Activated naive CD4-positive, alpha-beta T cell treated with anti-CD3 and anti-CD28 coated beads, Interleukin-2, amount 50 U/mL, for 24 hours (primary cell): Measurements from ENCODE around the gene EAF1.
"Not testable (repeated sequence)": the region's sequence is repeated elsewhere in the genome, so short reads cannot be mapped to it uniquely, and the experiment has no call there.

Experiments used
- H3K27ac Mint-ChIP-seq: one replicate; pipeline ENCODE4 v1.8.0; 2021; ENCODE audit warnings: mild to moderate bottlenecking, mixed read lengths
- H3K27me3 Mint-ChIP-seq: one replicate; pipeline ENCODE4 v1.8.0; 2021; ENCODE audit warnings: mixed read lengths
- H3K36me3 Mint-ChIP-seq: one replicate; pipeline ENCODE4 v1.8.0; 2021; ENCODE audit warnings: mixed read lengths
- H3K4me1 Mint-ChIP-seq: one replicate; pipeline ENCODE4 v1.8.0; 2021; ENCODE audit warnings: mixed read lengths
- H3K4me3 Mint-ChIP-seq: one replicate; pipeline ENCODE4 v1.8.0; 2021; ENCODE audit warnings: mild to moderate bottlenecking, mixed read lengths
- H3K9me3 Mint-ChIP-seq: one replicate; pipeline ENCODE4 v1.8.0; 2021; ENCODE audit warnings: mixed read lengths

The EAF1 gene

GRCh38 chr3:15398731-15399133 lies 28.7 kb upstream of the EAF1 start:
- H3K9me3 Mint-ChIP-seq, H3K36me3 Mint-ChIP-seq, H3K27me3 Mint-ChIP-seq, H3K4me3 Mint-ChIP-seq, H3K27ac Mint-ChIP-seq: not testable (repeated sequence)
- peaks cover 14% of the 10 kb centered on the region for H3K4me1 Mint-ChIP-seq

- no peak overlapping the region for H3K27ac Mint-ChIP-seq
- H3K9me3 Mint-ChIP-seq: no peaks in the 10 kb centered on the region
- peaks cover 4% of the 10 kb centered on the region for H3K36me3 Mint-ChIP-seq
- no peak overlapping the region for H3K4me3 Mint-ChIP-seq
- H3K4me1 Mint-ChIP-seq: peaks cover 14% of the 10 kb centered on the region
- H3K27me3 Mint-ChIP-seq: no peaks in the 10 kb centered on the region
These were observed 27.4 kb upstream of the EAF1 start for GRCh38 chr3:15399970-15400369.

- Mint-ChIP-seq H3K9me3 (no peaks in the 10 kb centered on the region), H3K4me1 (peaks cover 20% of the 10 kb centered on the region), H3K4me3 (no peak overlapping the region), H3K27ac (no peak overlapping the region), H3K27me3 (no peaks in the 10 kb centered on the region), H3K36me3 (peaks cover 1% of the 10 kb centered on the region)
These were observed 25.5 kb upstream of the EAF1 start for GRCh38 chr3:15401936-15402335.

GRCh38 chr3:15403495-15403894 lies 23.9 kb upstream of the EAF1 start:
- Mint-ChIP-seq H3K4me3 (no peak overlapping the region), H3K27me3 (no peaks in the 10 kb centered on the region), H3K9me3 (no peaks in the 10 kb centered on the region), H3K4me1 (peaks cover 20% of the 10 kb centered on the region), H3K27ac (peak overlapping the region; percentile 74), H3K36me3 (peaks cover 1% of the 10 kb centered on the region)

GRCh38 chr3:15403965-15404364 lies 23.4 kb upstream of the EAF1 start:
- Mint-ChIP-seq H3K4me1 (peaks cover 20% of the 10 kb centered on the region), H3K27ac (peak overlapping the region; percentile 4), H3K4me3 (no peak overlapping the region), H3K36me3 (peaks cover 1% of the 10 kb centered on the region), H3K27me3 (no peaks in the 10 kb centered on the region), H3K9me3 (no peaks in the 10 kb centered on the region)

- Mint-ChIP-seq H3K4me3 (no peak overlapping the region), H3K27ac (no peak overlapping the region), H3K4me1 (peaks cover 13% of the 10 kb centered on the region), H3K27me3 (no peaks in the 10 kb centered on the region), H3K9me3 (no peaks in the 10 kb centered on the region), H3K36me3 (peaks cover 3% of the 10 kb centered on the region)
These were observed 22.6 kb upstream of the EAF1 start for GRCh38 chr3:15404767-15405166.

GRCh38 chr3:15405448-15406050 lies 21.8 kb upstream of the EAF1 start:
- Mint-ChIP-seq H3K4me1 (peaks cover 6% of the 10 kb centered on the region), H3K27me3 (no peaks in the 10 kb centered on the region), H3K36me3 (peaks cover 3% of the 10 kb centered on the region), H3K4me3 (no peak overlapping the region), H3K27ac (no peak overlapping the region), H3K9me3 (no peaks in the 10 kb centered on the region)

GRCh38 chr3:15409239-15409638 lies 18.2 kb upstream of the EAF1 start:
- no peaks in the 10 kb centered on the region for H3K27me3 Mint-ChIP-seq
- peaks cover 7% of the 10 kb centered on the region for H3K36me3 Mint-ChIP-seq
- H3K4me3 Mint-ChIP-seq: no peak overlapping the region
- peaks cover 5% of the 10 kb centered on the region for H3K4me1 Mint-ChIP-seq
- H3K27ac Mint-ChIP-seq: no peak overlapping the region
- no peaks in the 10 kb centered on the region for H3K9me3 Mint-ChIP-seq

- Mint-ChIP-seq H3K36me3 (peaks cover 7% of the 10 kb centered on the region), H3K9me3 (no peaks in the 10 kb centered on the region), H3K27me3 (no peaks in the 10 kb centered on the region), H3K27ac (no peak overlapping the region), H3K4me3 (no peak overlapping the region), H3K4me1 (peaks cover 5% of the 10 kb centered on the region)
These were observed 17.6 kb upstream of the EAF1 start for GRCh38 chr3:15409774-15410173.

GRCh38 chr3:15410966-15411365 lies 16.4 kb upstream of the EAF1 start:
- H3K9me3 Mint-ChIP-seq, H3K27ac Mint-ChIP-seq, H3K27me3 Mint-ChIP-seq, H3K4me3 Mint-ChIP-seq, H3K4me1 Mint-ChIP-seq: not testable (repeated sequence)
- H3K36me3 Mint-ChIP-seq: peaks cover 10% of the 10 kb centered on the region

- Mint-ChIP-seq H3K4me1 (peaks cover 34% of the 10 kb centered on the region), H3K4me3 (no peak overlapping the region), H3K27ac (no peak overlapping the region), H3K36me3 (peaks cover 12% of the 10 kb centered on the region), H3K27me3 (no peaks in the 10 kb centered on the region), H3K9me3 (no peaks in the 10 kb centered on the region)
These were observed 6.5 kb upstream of the EAF1 start for GRCh38 chr3:15420871-15421270.

- Mint-ChIP-seq H3K27me3 (no peaks in the 10 kb centered on the region), H3K27ac (peak overlapping the region; percentile 97), H3K9me3 (no peaks in the 10 kb centered on the region), H3K4me3 (peak overlapping the region; percentile 98), H3K36me3 (peaks cover 5% of the 10 kb centered on the region), H3K4me1 (peaks cover 62% of the 10 kb centered on the region)
These were observed 749 bp upstream of the EAF1 start for GRCh38 chr3:15426579-15427118.

- Mint-ChIP-seq H3K4me3 (peak overlapping the region; percentile 98), H3K4me1 (peaks cover 64% of the 10 kb centered on the region), H3K36me3 (peaks cover 4% of the 10 kb centered on the region), H3K9me3 (no peaks in the 10 kb centered on the region), H3K27me3 (no peaks in the 10 kb centered on the region), H3K27ac (peak overlapping the region; percentile 97)
These were observed 583 bp downstream of the EAF1 start for GRCh38 chr3:15427981-15428380.

- H3K27ac Mint-ChIP-seq: peak overlapping the region; percentile 97
- H3K4me3 Mint-ChIP-seq: peak overlapping the region; percentile 98
- H3K36me3 Mint-ChIP-seq: peaks cover 9% of the 10 kb centered on the region
- H3K9me3 Mint-ChIP-seq: no peaks in the 10 kb centered on the region
- H3K27me3 Mint-ChIP-seq: no peaks in the 10 kb centered on the region
- H3K4me1 Mint-ChIP-seq: peaks cover 68% of the 10 kb centered on the region
These were observed 1.1 kb downstream of the EAF1 start for GRCh38 chr3:15428539-15428938.

GRCh38 chr3:15429080-15429479 lies 1.7 kb downstream of the EAF1 start:
- Mint-ChIP-seq H3K36me3 (peaks cover 10% of the 10 kb centered on the region), H3K27ac (peak overlapping the region; percentile 97), H3K4me3 (peak overlapping the region; percentile 98), H3K27me3 (no peaks in the 10 kb centered on the region), H3K9me3 (no peaks in the 10 kb centered on the region), H3K4me1 (peaks cover 70% of the 10 kb centered on the region)

GRCh38 chr3:15430624-15431023 lies 3.2 kb downstream of the EAF1 start:
- Mint-ChIP-seq H3K27me3 (no peaks in the 10 kb centered on the region), H3K27ac (no peak overlapping the region), H3K4me1 (peaks cover 59% of the 10 kb centered on the region), H3K36me3 (peaks cover 10% of the 10 kb centered on the region), H3K9me3 (no peaks in the 10 kb centered on the region), H3K4me3 (no peak overlapping the region)
